HS-5 (cell line): ENCODE measurements around the gene COX4I1.
"Not testable (repeated sequence)": the region's sequence is repeated elsewhere in the genome, so short reads cannot be mapped to it uniquely, and the experiment has no call there.

Experiments
- DNase-seq: peaks from one replicate; pipeline ENCODE4 v3.0.0-alpha.2; 2012; ENCODE audit warnings: low read depth

The COX4I1 gene

DNA sequence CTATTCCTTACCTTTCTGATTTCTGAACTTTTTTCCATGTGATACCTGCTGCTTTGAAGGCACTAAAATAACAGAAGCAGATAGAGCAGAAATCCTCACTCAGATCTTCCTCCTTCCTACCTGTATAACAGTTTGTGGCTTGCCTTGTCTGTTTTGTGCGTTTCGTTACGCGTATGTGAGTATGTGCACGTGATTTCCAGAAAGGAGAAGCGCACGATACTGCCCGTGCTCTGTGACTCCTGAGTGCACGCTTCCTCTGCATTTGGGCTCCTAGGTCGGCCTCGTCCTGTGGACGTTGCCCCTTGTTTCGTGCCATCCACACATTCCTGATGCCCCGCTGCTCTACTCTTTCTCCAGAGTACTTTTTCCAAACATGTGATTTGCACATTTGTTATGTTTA is 4.1 kb downstream of the COX4I1 start:
- no peak for DNase-seq

DNA sequence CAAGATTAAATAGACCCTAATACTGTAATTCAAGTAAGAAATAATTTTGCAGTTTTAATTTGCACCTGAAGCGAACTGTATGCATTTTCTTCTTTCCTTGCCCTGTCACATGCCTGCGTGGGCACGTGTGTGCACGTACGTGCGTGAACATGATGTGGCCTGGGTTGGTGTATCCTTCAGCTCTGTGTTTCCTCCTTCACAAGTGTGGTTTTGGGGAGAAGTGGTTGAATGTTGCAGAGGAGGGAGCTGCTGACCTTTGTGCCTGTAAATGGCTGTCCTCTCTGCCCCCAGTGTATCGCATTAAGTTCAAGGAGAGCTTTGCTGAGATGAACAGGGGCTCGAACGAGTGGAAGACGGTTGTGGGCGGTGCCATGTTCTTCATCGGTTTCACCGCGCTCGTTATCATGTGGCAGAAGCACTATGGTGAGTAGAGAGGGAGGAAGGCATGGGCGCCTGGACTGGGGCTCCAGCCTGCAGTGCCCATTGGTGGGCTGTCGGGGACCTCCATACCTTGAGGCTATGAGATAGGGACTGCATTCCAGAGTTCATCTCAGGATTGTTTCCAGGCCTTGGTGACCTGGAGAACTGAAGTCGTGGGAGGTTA is 6.0 kb downstream of the COX4I1 start:
- no peak for DNase-seq

DNA sequence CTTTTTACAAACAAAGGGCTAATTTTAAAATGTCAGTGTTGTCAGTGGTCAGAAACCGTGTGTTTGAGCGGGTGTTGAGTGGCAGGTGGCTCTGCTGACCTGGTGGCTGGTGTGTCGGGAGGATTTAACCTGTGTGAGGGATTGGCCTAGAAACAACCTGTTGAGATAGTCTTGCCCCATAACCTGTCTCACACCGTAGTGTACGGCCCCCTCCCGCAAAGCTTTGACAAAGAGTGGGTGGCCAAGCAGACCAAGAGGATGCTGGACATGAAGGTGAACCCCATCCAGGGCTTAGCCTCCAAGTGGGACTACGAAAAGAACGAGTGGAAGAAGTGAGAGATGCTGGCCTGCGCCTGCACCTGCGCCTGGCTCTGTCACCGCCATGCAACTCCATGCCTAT is 7.0 kb downstream of the COX4I1 start:
- DNase-seq: no peak

DNA sequence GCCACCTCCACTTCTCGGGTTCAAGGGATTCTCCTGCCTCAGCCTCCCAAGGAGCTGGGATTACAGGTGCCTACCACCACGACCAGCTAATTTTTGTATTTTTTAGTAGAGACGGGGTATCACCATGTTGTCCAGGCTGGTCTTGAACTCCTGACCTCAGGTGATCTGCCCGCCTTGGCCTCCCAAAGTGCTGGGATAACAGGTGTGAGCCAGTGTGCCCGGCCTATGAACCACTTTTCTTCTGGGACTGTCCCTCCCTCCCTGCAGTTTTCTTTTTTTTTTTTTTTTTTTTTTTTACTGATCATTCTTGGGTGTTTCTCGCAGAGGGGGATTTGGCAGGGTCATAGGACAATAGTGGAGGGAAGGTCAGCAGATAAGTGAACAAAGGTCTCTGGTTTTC is 7.8 kb downstream of the COX4I1 start:
- not testable (repeated sequence) for DNase-seq

DNA sequence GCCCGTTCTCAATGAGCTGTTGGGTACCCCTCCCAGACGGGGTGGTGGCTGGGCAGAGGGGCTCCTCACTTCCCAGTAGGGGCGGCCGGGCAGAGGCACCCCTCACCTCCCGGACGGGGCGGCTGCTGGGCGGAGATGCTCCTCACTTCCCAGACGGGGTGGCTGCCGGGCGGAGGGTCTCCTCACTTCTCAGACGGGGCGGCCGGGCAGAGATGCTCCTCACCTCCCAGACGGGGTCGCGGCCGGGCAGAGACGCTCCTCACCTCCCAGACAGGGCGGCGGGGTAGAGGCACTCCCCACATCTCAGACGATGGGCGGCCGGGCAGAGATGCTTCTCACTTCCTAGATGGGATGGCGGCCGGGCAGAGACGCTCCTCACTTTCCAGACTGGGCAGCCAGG is 8.6 kb downstream of the COX4I1 start:
- not testable (repeated sequence) for DNase-seq

DNA sequence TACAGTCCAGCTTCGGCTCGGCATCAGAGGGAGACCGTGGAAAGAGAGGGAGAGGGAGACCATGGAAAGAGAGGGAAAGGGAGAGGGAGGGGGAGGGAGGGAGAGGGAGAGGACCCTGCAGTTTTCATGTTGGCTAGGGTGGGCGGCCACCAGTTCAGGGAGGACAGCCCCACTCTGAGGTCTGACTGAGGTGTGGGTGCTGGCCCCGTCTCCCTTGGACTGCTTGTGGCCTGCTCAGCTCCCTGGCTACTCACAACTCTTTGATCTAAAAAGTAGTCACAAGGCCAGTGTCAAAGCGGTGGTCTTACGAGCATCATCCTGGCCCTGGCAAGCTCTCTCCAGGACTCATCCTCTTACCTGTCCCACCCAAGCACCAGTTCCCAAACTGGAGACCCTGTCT is 9.4 kb downstream of the COX4I1 start:
- no peak for DNase-seq

DNA sequence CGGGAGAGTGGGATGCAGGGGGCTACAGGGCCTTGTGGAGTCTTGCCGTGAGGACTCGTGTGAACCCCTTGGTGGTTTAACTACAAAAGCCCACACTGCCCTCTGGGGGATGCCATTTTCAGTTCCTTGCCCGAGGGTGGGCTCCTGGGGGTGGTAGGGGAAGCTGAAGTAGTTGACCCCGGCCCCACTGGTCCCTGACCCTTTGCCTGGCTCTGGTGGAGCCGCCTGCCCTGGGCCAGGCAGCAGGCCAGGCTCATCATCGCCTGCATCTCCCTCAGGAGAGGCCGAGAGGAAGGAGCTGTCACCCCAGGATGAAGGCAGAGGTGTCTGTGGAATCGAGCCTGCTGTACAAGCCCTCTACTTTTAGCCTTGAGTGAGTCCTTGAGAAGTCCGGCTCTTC is 10.2 kb downstream of the COX4I1 start:
- DNase-seq: no peak

DNA sequence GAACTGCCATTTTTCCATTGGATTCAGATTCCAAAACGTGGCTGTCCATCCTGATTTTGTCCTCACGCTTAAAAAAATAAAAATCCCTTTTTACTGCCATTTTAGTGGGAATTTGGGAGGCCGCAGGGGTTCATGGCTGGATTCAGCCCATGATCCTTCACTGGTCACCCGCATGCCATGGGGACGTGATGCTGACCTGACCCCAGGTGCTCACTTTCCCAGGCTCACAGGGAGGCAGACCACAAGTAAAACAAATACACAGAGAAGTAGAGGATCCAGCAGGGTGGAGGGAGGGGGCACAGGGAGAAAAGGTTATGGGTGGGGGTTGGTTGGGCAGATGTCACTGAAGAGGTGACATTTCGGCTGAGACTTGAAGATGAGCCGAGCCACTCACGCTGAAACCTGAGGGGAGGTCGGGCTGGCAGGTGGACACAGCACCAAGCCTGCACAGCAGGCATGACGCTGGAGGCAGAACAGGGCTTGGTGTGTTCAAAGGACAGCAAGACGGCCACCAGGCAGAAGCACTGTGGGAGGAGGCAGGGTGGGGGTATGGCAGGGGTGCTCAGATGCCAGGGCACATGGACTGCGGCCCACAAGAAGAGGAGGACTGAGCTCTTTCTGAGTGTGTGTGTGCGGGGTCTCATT is 10.7 kb downstream of the COX4I1 start:
- no peak for DNase-seq

DNA sequence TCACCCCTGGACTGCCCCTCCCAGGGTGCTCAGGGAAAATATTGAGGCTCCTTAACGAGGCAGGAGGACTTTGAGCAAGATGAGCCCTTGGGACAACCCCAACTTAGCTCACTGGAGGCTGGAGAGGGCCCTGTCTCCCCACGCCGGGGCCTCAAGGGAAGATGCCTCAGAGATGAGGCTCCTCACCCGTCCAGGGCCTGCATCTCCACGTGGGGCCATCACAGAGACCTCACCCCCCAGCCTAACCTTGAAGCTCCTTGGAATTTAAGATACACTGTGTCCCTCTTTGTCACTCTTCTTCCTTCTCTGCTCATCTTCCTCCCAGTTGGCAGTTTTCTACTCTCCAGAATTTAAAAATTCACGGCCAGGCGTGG is 11.2 kb downstream of the COX4I1 start:
- no peak for DNase-seq

DNA sequence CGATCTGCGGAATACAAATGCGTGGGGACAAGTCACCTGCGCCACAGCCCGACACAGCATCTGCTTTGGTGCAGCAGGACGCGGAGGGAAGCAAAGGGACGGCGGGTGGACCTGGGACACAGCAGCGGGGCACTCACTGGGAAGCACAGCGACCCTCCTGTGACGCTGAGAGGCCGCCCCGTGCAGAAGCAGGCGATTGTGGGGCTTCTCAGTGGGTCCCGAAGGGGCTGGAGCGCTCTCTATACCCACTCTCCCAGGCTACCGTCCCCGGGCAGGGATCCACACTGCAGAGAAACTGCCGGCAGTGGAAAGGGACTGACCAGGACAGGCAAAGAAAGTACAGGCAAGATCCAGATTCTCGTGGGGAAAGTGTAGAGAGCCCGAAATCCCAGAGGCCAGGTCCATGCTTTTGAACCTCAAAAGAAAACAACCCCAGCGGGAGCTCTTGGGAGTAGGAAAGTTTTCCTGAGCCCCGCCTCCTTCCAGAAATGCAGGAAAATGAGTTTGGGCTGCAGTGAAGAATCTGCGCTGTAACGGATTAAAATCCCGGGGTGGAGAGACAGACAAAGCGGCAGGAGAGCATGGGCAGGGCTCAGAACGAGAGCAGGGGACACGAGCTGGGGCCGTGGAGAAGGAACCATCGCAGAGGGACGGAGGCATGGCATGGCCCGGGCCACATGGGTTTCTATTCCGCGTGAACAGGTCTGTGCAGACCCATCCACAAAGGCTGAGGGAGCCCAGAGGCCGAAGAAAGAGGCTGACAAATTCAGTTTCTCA is 12.7 kb downstream of the COX4I1 start:
- no peak for DNase-seq

DNA sequence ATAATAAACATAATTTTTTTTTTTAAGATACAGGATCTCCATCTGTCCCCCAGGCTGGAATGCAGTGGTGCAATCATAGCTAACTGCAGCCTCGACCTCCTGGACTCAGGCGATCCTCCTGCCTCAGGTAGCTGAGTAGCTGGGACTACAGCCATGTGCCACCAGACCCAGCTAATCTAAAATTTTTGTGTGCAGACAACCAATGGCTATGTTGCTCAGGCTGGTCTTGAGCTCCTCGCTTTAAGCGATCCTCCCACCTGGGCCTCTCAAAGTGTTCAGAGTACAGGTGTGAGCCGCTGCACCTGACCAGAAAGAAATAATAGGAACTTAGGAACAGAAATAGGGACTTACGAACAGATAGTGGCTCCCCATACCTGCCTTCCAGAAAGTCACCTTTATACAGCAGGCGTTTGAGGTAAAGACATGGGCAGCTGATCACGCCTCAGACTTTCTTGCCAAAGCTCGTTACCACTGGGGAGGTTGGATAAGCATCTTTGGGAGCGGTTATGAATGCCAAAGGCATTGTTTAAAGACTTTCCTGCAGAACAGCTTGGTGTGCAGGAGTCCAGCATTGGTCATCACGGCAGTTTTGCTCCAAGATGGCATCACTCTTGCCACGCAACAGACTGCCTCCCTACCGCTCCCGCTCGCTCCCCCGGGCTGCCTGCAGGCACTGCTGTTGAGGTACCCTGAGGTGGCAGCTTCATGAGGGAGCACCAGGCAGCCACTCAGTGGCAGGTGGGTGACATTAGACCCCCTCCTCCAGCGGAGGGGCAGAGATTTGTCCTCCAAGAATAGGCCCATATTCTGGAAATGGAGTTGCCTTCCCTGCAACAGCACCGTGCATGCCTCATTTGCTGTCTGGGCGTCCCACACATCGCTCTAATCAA is 13.6 kb downstream of the COX4I1 start:
- DNase-seq: no peak

DNA sequence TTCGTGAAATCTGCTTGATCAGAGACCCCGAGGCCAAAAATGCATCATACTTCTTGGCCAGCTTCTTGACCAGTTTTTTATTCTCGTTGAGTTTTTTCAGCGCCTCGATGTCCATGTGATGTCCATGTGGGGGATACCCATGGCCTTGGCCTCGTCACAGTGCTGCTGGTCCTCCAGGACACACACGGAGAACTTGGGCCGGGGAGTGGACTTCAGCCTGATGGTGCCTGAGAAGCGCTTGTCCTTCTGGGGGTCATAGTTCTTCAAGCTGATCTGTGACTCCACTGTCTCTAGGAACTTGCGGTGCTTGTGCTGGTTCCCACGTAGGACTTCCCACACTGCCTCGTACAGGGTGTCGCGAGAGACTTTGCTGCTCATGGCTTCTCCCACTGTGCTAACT is 16.7 kb downstream of the COX4I1 start:
- DNase-seq: no peak

DNA sequence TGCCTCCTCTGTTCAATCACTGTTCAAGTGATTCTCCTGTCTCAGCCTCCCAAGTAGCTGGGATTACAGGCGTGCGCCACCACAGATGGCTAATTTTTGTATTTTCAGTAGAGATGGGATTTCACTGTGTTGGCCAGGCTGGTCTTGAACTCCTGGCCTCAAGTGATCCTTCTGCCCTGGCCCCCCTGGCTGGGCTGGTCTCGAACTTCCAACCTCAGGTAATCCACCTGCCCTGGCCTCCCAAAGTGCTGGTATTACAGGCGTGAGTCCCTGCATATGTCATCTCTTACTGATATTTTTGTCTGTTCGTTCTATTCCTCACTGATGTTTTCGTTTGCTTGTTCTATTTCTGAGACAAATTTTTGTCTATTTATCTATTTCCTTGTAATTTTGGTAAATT is 17.7 kb downstream of the COX4I1 start:
- not testable (repeated sequence) for DNase-seq

DNA sequence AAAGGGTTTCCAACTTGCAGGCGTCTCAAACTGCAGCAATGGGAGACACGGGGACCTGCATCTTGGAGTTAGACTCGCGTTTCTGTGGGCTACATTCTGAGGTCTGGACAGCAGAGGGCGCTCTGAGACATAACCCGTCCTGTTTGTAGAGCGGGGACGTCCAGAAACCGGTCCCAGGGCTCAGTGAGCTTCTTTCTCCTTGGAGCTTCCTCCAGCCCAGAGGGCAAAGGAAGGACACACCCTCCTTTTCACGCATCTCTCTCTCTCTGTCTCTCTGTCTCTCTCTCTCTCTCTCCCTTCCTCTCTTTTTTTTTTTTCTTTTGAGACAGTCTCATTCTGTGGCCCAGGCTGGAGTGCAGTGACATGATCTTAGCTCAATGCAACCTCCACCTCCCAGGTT is 19.8 kb downstream of the COX4I1 start:
- no peak for DNase-seq

DNA sequence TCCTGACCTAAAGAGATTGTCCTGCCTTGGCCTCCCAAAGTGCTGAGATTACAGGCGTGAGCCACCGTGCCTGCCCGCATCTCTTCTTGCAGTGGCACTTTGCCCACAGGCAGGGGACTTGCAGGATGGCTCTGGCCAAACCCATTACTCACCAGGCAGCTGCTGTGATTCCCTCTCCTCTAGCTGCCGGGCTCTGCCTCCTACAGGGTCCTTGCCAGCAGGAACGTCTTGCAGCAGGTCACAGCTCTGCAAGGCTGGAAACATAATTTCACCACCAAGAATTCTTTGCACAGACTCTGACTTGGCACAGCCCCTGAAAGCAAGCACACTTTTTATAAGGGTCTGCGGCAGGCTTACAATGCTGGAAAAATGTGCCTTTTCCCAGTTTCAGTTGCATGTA is 20.3 kb downstream of the COX4I1 start:
- no peak for DNase-seq

DNA sequence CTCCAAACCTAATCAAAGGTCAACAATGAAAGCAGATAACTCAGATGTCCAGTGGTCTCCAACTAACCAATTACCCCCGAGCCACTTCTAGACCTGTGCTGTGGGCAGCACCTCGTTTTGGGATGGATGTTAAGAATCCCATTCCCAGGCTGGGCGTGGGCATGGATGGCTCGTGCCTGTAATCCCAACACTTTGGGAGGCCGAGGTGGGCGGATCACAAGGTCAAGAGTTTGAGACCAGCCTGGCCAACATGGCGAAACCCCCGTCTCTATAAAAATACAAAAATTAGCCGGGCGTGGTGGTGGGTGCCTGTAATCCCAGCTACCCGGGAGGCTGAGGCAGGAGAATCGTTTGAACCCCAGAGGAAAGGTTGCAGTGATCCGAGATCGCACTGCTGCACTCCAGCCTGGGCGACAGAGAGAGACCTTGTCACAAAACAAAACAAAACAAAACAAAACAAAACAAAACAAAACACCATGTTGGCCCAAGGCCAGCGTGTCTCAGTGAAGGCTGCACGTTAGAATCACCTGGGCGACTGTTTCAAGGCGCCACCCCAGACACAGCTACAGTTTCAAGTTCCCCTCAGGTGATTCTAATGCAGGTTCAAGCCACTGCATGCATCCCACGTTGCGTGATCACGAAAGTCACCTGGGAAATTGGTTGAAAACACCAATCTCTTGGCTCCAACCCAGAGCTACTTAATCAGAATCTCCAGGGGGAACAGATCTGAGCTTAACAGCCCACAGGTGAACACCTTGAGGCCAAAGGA is 21.3 kb downstream of the COX4I1 start:
- DNase-seq: no peak

DNA sequence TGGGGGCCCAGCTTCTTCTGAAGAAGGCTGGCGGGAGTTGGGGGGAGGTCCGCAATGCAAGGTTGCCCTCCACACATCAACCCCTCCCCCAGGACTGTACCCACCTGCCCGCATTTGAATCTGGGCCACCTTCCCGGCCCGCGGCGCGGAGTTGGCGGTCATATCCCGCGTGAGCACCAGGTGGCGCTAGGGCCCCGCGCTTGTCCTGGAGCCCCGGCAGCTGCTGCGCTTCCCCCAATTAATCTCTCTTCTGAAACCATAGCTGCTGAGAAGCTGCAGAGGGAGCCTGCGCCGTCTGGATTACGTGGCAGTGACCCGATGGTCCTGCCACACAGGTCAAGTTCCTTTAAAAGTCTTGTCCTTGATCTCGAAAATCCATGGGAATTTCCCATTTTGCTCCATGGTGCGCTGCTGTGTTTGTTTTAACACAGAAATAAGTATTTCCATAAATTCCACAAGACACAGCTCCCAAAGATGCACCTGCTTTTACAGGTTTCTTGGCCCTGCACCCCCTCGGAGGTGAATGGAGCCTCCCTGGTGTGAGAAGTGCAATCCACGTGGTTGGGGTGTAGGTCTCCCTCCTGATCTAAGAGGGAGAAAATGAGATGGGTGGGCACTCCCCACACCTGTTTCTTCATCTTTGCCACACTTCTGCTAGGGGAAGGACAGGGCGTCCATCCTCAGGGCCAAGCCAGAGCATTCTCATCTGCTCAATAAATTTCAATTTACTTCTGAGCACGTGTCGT is 22.1 kb downstream of the COX4I1 start:
- DNase-seq: no peak

DNA sequence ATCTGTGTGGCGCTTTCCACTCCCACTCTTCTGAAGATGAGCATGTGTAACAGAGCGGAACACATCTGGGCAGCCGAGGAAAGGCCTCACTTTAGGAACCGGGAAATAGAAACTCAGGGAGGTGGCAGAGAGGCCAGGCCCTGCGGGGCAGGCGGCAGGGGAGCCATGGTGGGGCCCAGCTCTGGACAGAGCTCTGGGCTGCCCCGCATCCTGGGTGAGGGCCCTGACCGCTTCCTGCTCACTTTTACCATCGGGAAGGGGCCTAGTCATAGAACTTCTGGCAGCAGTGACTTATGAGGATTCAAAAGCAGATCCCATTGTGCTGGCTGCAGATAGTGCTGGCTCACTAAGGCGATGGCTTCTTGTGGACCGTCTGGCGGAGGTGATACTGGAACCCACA is 22.6 kb downstream of the COX4I1 start:
- no peak for DNase-seq

DNA sequence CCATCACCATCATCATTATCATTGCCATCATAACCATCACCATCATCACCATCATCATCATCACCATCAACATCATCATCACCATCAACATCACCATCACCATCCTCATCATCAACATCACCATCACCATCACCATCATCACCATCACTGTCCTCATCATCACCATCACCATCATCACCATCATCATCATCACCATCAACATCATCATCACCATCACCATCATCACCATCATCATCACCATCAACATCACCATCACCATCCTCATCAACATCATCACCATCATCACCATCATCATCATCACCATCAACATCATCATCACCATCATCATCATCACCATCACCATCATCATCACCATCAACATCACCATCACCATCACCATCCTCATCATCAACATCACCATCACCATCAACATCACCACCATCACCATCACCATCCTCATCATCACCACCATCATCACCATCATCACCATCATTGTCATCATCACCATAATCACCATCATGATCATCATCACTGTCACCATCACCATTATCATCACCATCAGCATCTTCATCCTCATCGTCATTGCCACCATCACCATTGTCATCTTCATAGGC is 23.9 kb downstream of the COX4I1 start:
- no peak for DNase-seq
